MM.1S (cell line): ENCODE data around the gene MISP.

Experiments used
- EZH2 ChIP-seq: fragments of 300-600 bp; sonication (generic); optimal IDR thresholded peaks from 2 replicates; pipeline ENCODE3; 2017; ENCODE audit warnings: low read depth, mild to moderate bottlenecking, antibody characterized with exemption, low read length, mixed read lengths
- TF ChIP-seq, protein P1 (sequence below): fragments of 300-600 bp; sonication (generic); IDR thresholded peaks from 2 replicates; pipeline ENCODE4 v1.5.1; 2016; ENCODE audit warnings: antibody characterized with exemption, low read length, mixed read lengths

- TF ChIP-seq, protein P1, sequence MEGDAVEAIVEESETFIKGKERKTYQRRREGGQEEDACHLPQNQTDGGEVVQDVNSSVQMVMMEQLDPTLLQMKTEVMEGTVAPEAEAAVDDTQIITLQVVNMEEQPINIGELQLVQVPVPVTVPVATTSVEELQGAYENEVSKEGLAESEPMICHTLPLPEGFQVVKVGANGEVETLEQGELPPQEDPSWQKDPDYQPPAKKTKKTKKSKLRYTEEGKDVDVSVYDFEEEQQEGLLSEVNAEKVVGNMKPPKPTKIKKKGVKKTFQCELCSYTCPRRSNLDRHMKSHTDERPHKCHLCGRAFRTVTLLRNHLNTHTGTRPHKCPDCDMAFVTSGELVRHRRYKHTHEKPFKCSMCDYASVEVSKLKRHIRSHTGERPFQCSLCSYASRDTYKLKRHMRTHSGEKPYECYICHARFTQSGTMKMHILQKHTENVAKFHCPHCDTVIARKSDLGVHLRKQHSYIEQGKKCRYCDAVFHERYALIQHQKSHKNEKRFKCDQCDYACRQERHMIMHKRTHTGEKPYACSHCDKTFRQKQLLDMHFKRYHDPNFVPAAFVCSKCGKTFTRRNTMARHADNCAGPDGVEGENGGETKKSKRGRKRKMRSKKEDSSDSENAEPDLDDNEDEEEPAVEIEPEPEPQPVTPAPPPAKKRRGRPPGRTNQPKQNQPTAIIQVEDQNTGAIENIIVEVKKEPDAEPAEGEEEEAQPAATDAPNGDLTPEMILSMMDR: no peak
- no peak for TF ChIP-seq EZH2
Measured at GRCh38 chr19:711254-711653, 39.7 kb upstream of the MISP start.
